Kidney (tissue), 14 donors: ENCODE measurements around the gene PCYOX1L. TPM values are rescaled to one million over a fixed set of nuclear protein-coding genes. Genes with fewer than 3 reads are reported as not detected.

ENCODE experiments used
- DNase-seq, 5 donors: peaks; one replicate each; pipeline ENCODE4 v3.0.0-alpha.2; 2013 to 2020
- FAIRE-seq: peaks from 2 replicates; lab custom pipeline; 2012; peaks lifted over from hg19 to GRCh38; lab: Jason Lieb, UNC
- H3K27ac ChIP-seq, 2 donors: one replicate each; pipeline ENCODE4 v1.7.0; 2013; ENCODE audit warnings: low read depth in 2 of 2, low read length in 2 of 2, inconsistent platforms in 1 of 2
- H3K27me3 ChIP-seq: one replicate; pipeline ENCODE4 v1.7.1; 2013; ENCODE audit warnings: low read length, inconsistent platforms; ENCODE audit not compliant: control insufficient read depth, insufficient read depth
- H3K36me3 ChIP-seq, 3 donors: one replicate each; pipeline versions ENCODE4 v1.7.0 to v1.7.1; 2013; ENCODE audit warnings: low read length in 3 of 3, control low read depth in 1 of 3, inconsistent platforms in 1 of 3; ENCODE audit not compliant: insufficient read depth in 3 of 3, control insufficient read depth in 2 of 3
- H3K4me1 ChIP-seq, 3 donors: one replicate each; pipeline versions ENCODE4 v1.7.0 to v1.7.1; 2013; ENCODE audit warnings: low read length in 3 of 3, inconsistent platforms in 1 of 3, low read depth in 1 of 3; ENCODE audit not compliant: control insufficient read depth in 2 of 3, insufficient read depth in 2 of 3
- H3K4me3 ChIP-seq, 3 donors: one replicate each; pipeline versions ENCODE4 v1.7.0 to v1.8.1; 2013; ENCODE audit warnings: low read length in 3 of 3, control low read depth in 1 of 3, inconsistent platforms in 1 of 3
- H3K9ac ChIP-seq, 3 donors: one replicate each; pipeline versions ENCODE4 v1.7.0 to v1.7.1; 2013; ENCODE audit warnings: low read length in 3 of 3, control low read depth in 1 of 3, inconsistent platforms in 1 of 3
- H3K9me3 ChIP-seq, 3 donors: one replicate each; pipeline versions ENCODE4 v1.7.0 to v1.7.1; 2013; ENCODE audit warnings: low read length in 3 of 3, control low read depth in 1 of 3, inconsistent platforms in 1 of 3; ENCODE audit not compliant: control insufficient read depth in 2 of 3, insufficient read depth in 1 of 3
- intact Hi-C: fragments of 100-400 bp; cut with DNase I; formaldehyde crosslinking; loops from one replicate; pipeline ENCODE4 v1.11.1; 2022
- polyA plus RNA-seq: library from polyadenylated mRNA; stranded (reverse); fragments of 350-450 nt; fragmentation: Illumina TruSeq; extraction: RNeasy Lipid Tissue Mini Kit (QIAGEN cat#74804); gene quantifications from one replicate; pipeline ENCODE4 v1.2.3, GENCODE V29; 2014; ENCODE audit warnings: low read depth, low replicate concordance; ENCODE audit not compliant: insufficient read depth
- total RNA-seq: library from RNA; stranded (reverse); fragmentation: NEBNext Ultra II Directional; extraction: Animal tissue kit (Norgen Biotek cat#: 25700); gene quantifications from one replicate; pipeline ENCODE4 v1.2.1, GENCODE V29; 2021
- TF ChIP-seq, protein P1 (sequence below): IDR thresholded peaks from 3 replicates; pipeline ENCODE4 v1.5.1; 2012; ENCODE audit warnings: mild to moderate bottlenecking, moderate library complexity, borderline replicate concordance; ENCODE audit not compliant: insufficient read depth; ENCODE audit errors: extremely low read depth
- donor health status: control.
- donor health status: control.
- donor health status: control.
- donor health status: control.
- donor health status: control.
- donor health status: DM: yes; HTN: yes; CAD: no.
- donor health status: Normal renal cell carcinoma (clear cell type).

Gene PCYOX1L
- total and polyA plus RNA-seq, 2 donors from 2014 or later: 7.2 to 9.0 TPM

GRCh38 chr5:149410721-149411432, 53.0 kb downstream of the PCYOX1L start:
- H3K9me3 ChIP-seq: no peaks in the 10 kb centered on the region
- TF ChIP-seq, protein P1, sequence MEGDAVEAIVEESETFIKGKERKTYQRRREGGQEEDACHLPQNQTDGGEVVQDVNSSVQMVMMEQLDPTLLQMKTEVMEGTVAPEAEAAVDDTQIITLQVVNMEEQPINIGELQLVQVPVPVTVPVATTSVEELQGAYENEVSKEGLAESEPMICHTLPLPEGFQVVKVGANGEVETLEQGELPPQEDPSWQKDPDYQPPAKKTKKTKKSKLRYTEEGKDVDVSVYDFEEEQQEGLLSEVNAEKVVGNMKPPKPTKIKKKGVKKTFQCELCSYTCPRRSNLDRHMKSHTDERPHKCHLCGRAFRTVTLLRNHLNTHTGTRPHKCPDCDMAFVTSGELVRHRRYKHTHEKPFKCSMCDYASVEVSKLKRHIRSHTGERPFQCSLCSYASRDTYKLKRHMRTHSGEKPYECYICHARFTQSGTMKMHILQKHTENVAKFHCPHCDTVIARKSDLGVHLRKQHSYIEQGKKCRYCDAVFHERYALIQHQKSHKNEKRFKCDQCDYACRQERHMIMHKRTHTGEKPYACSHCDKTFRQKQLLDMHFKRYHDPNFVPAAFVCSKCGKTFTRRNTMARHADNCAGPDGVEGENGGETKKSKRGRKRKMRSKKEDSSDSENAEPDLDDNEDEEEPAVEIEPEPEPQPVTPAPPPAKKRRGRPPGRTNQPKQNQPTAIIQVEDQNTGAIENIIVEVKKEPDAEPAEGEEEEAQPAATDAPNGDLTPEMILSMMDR: no peak
- H3K4me3 ChIP-seq: peak overlapping the region in 2 of 3 donors; percentile 63 to 73
- peaks cover 0 to 9% (median 0%) of the 10 kb centered on the region in 3 donors for H3K4me1 ChIP-seq
- FAIRE-seq (no peak), DNase-seq (no peak)
- H3K9ac ChIP-seq: peak overlapping the region in 2 of 3 donors; percentile 2 to 6
- intact Hi-C loops: no loop called here
- no peaks in the 10 kb centered on the region for H3K27me3 ChIP-seq
- H3K36me3 ChIP-seq: peaks cover 0 to 4% (median 0%) of the 10 kb centered on the region in 3 donors
- peak overlapping the region in 1 of 2 donors; percentile 81 for H3K27ac ChIP-seq

GRCh38 chr5:149411738-149412519, 54.1 kb downstream of the PCYOX1L start:
- no peaks in the 10 kb centered on the region for H3K27me3 ChIP-seq
- H3K4me3 ChIP-seq: peak overlapping the region in 2 of 3 donors; percentile 20 to 38
- TF ChIP-seq, protein P1: no peak
- peaks cover 0 to 9% (median 0%) of the 10 kb centered on the region in 3 donors for H3K4me1 ChIP-seq
- H3K9me3 ChIP-seq: no peaks in the 10 kb centered on the region
- H3K36me3 ChIP-seq: peaks cover 0 to 4% (median 0%) of the 10 kb centered on the region in 3 donors
- no peak for FAIRE-seq
- intact Hi-C loops: no loop called here
- peak overlapping the region in 1 of 2 donors; percentile 81 for H3K27ac ChIP-seq
- DNase-seq: no peak
- peak overlapping the region in 1 of 3 donors; percentile 51 for H3K9ac ChIP-seq

- Histone ChIP-seq H3K4me1 (peaks cover 0 to 11% (median 7%) of the 10 kb centered on the region in 3 donors), H3K27me3 (no peaks in the 10 kb centered on the region), H3K36me3 (peaks cover 0 to 4% (median 0%) of the 10 kb centered on the region in 3 donors), H3K4me3 (no peak overlapping the region), H3K9me3 (no peaks in the 10 kb centered on the region), H3K9ac (no peak overlapping the region), H3K27ac (peak overlapping the region in 1 of 2 donors; percentile 81)
- FAIRE-seq (no peak), DNase-seq (no peak)
- TF ChIP-seq, protein P1: no peak
- intact Hi-C loops: no loop called here
Observed at GRCh38 chr5:149412783-149413476, 55.1 kb downstream of the PCYOX1L start.
